Vagina (tissue), 2 donors: ENCODE results near the gene TIMM10B. TPM values are rescaled to one million over a fixed set of nuclear protein-coding genes. Genes with fewer than 3 reads are reported as not detected.

Experiments used
- DNase-seq, 2 donors: peaks; one replicate each; pipeline ENCODE4 v3.0.0-alpha.2; 2017; ENCODE audit errors: extremely low spot score in 2 of 2
- H3K27ac ChIP-seq: fragments of 200-600 bp; sonication (generic); one replicate; pipeline ENCODE4 v1.5.1; 2019
- H3K27me3 ChIP-seq: fragments of 200-600 bp; sonication (generic); one replicate; pipeline ENCODE4 v1.5.1; 2019
- H3K36me3 ChIP-seq, 2 donors: fragments of 200-600 bp; sonication (generic); one replicate each; pipeline ENCODE4 v1.5.1; 2017 to 2019
- H3K4me1 ChIP-seq: fragments of 200-600 bp; sonication (generic); one replicate; pipeline ENCODE4 v1.5.1; 2019
- H3K4me3 ChIP-seq, 2 donors: fragments of 200-600 bp; sonication (generic); 1 replicate in 1 of 2; 2 replicates in 1 of 2; pipeline ENCODE4 v1.5.1; 2016 to 2019
- H3K9me3 ChIP-seq: fragments of 200-600 bp; sonication (generic); one replicate; pipeline ENCODE4 v1.5.1; 2019
- CTCF ChIP-seq, 3 experiments: fragments of 450-650 bp in 2 of 3; fragments of 200-600 bp in 1 of 3; sonication (generic) in 1 of 3; IDR thresholded peaks; one replicate each; pipeline ENCODE4 v1.5.1; 2017 to 2019; ENCODE audit warnings: antibody characterized with exemption in 3 of 3, mild to moderate bottlenecking in 2 of 3, moderate library complexity in 2 of 3
- POLR2A ChIP-seq, 2 donors: fragments of 450-650 bp; IDR thresholded peaks; one replicate each; pipeline ENCODE4 v1.6.1; 2017; ENCODE audit warnings: antibody characterized with exemption in 2 of 2, mild to moderate bottlenecking in 2 of 2, moderate library complexity in 2 of 2
- POLR2AphosphoS5 ChIP-seq, 2 donors: sonication (generic); formaldehyde crosslinking; IDR thresholded peaks; one replicate each; pipeline ENCODE4 v1.9.0; 2017; ENCODE audit warnings: antibody characterized with exemption in 2 of 2, mild to moderate bottlenecking in 2 of 2, low read depth in 1 of 2; ENCODE audit not compliant: insufficient read depth in 1 of 2
- intact Hi-C: fragments of 100-400 bp; cut with DNase I; formaldehyde crosslinking; loops from one replicate; pipeline ENCODE4 v1.15.1; 2023
- total RNA-seq: library from RNA; depleted of rRNA; stranded (reverse); fragments of >200 nt; gene quantifications from one replicate; pipeline ENCODE4 v1.2.3, GENCODE V29; 2016

TIMM10B gene
- total RNA-seq, 1 donor from 2014 or later = 98.7 TPM

- no peak overlapping the region for H3K4me3 ChIP-seq
- no peak for DNase-seq
- H3K9me3 ChIP-seq = no peaks in the 10 kb centered on the region
- TF ChIP-seq POLR2A (IDR thresholded peaks at IDR 0.05) (no peak), POLR2AphosphoS5 (IDR thresholded peaks at IDR 0.05; ENCODE audit: insufficient read depth in 1 of 2, low read depth in 1 of 2) (peak in 1 of 2 donors; percentile 44)
- H3K36me3 ChIP-seq = peaks cover 0 to 5% of the 10 kb centered on the region in 2 donors
- H3K27me3 ChIP-seq = no peaks in the 10 kb centered on the region
- H3K4me1 ChIP-seq = peaks cover 33% of the 10 kb centered on the region
- intact Hi-C loops = no loop called here
- peak overlapping the region; percentile 64 for H3K27ac ChIP-seq
Measured at GRCh38 chr11:6468712-6469495, 12.4 kb upstream of the TIMM10B start.

- TF ChIP-seq CTCF (IDR thresholded peaks at IDR 0.05) (no peak), POLR2A (IDR thresholded peaks at IDR 0.05) (no peak), POLR2AphosphoS5 (IDR thresholded peaks at IDR 0.05; ENCODE audit: insufficient read depth in 1 of 2, low read depth in 1 of 2) (no peak)
- H3K9me3 ChIP-seq = no peaks in the 10 kb centered on the region
- no peak for DNase-seq
- H3K36me3 ChIP-seq = no peaks in the 10 kb centered on the region
- peaks cover 38% of the 10 kb centered on the region for H3K4me1 ChIP-seq
- intact Hi-C loops = no loop called here
- H3K4me3 ChIP-seq = no peak overlapping the region
- no peaks in the 10 kb centered on the region for H3K27me3 ChIP-seq
- H3K27ac ChIP-seq = peak overlapping the region; percentile 64
Measured at GRCh38 chr11:6469599-6469998, 11.7 kb upstream of the TIMM10B start.

GRCh38 chr11:6472934-6473333 is 8.4 kb upstream of the TIMM10B start:
- DNase-seq = no peak
- peaks cover 44% of the 10 kb centered on the region for H3K4me1 ChIP-seq
- intact Hi-C loops = no loop called here
- no peaks in the 10 kb centered on the region for H3K9me3 ChIP-seq
- TF ChIP-seq CTCF (IDR thresholded peaks at IDR 0.05) (no peak), POLR2AphosphoS5 (IDR thresholded peaks at IDR 0.05; ENCODE audit: insufficient read depth in 1 of 2, low read depth in 1 of 2) (no peak), POLR2A (IDR thresholded peaks at IDR 0.05) (no peak)
- peak overlapping the region; percentile 76 to 95 for H3K4me3 ChIP-seq
- H3K36me3 ChIP-seq = peaks cover 0 to 14% of the 10 kb centered on the region in 2 donors
- H3K27me3 ChIP-seq = no peaks in the 10 kb centered on the region
- H3K27ac ChIP-seq = peak overlapping the region; percentile 93

- no peaks in the 10 kb centered on the region for H3K9me3 ChIP-seq
- H3K4me3 ChIP-seq = peak within 1 kb of the TSS; percentile 76 to 95
- intact Hi-C loops = no loop called here
- peaks cover 43% of the 10 kb centered on the region for H3K4me1 ChIP-seq
- no peak for DNase-seq
- peaks cover 0 to 21% of the 10 kb centered on the region in 2 donors for H3K36me3 ChIP-seq
- no peak for TF ChIP-seq CTCF (IDR thresholded peaks at IDR 0.05)
- TF ChIP-seq POLR2AphosphoS5 (IDR thresholded peaks at IDR 0.05; ENCODE audit: insufficient read depth in 1 of 2, low read depth in 1 of 2) = peak in 1 of 2 donors; percentile 88
- peak in 1 of 2 donors; percentile 88 for TF ChIP-seq POLR2A (IDR thresholded peaks at IDR 0.05)
- H3K27ac ChIP-seq = peak within 1 kb of the TSS; percentile 93
- H3K27me3 ChIP-seq = no peaks in the 10 kb centered on the region
Measured at GRCh38 chr11:6473451-6474412, 7.6 kb upstream of the TIMM10B start, which contains the start of gene TRIM3. Gene TRIM3 (minus strand): TSS chr11:6473941. CDS start chr11:6465695, 8,246 bp downstream.

- intact Hi-C loops = no loop called here
- H3K4me3 ChIP-seq = peak overlapping the region; percentile 76 to 95
Measured at GRCh38 chr11:6474413-6474792, 6.9 kb upstream of the TIMM10B start.

More at GRCh38 chr11:6474413-6474792, 6.9 kb upstream of the TIMM10B start:
- no peaks in the 10 kb centered on the region for H3K9me3 ChIP-seq
- peaks cover 38% of the 10 kb centered on the region for H3K4me1 ChIP-seq
- no peaks in the 10 kb centered on the region for H3K27me3 ChIP-seq
- H3K36me3 ChIP-seq = peaks cover 0 to 23% of the 10 kb centered on the region in 2 donors
- no peak for DNase-seq
- H3K27ac ChIP-seq = peak overlapping the region; percentile 93
- TF ChIP-seq POLR2AphosphoS5 (IDR thresholded peaks at IDR 0.05; ENCODE audit: insufficient read depth in 1 of 2, low read depth in 1 of 2) = no peak
- TF ChIP-seq CTCF (IDR thresholded peaks at IDR 0.05) = no peak
- no peak for TF ChIP-seq POLR2A (IDR thresholded peaks at IDR 0.05)
